ENCODE measurements around the gene PCDHGB7. TPM values are rescaled to one million over a fixed set of nuclear protein-coding genes. Genes with fewer than 3 reads are reported as not detected.

PCDHGB7 gene
- polyA plus RNA-seq, 3 donors from 2014 or later = 0.13 TPM; not detected in 2

Other genes starting within 250 kb of the PCDHGB7 start
- not detected for gene PCDHB7, start 245.0 kb upstream of the PCDHGB7 start, polyA plus RNA-seq
- not detected for gene PCDHB8, start 239.9 kb upstream of the PCDHGB7 start, polyA plus RNA-seq
- not detected for gene PCDHB16, start 235.3 kb upstream of the PCDHGB7 start, polyA plus RNA-seq
- not detected for gene PCDHB9, start 230.5 kb upstream of the PCDHGB7 start, polyA plus RNA-seq
- gene PCDHB10, start 225.3 kb upstream of the PCDHGB7 start, polyA plus RNA-seq = not detected
- not detected for gene PCDHB11, start 218.1 kb upstream of the PCDHGB7 start, polyA plus RNA-seq
- not detected for gene PCDHB12, start 209.0 kb upstream of the PCDHGB7 start, polyA plus RNA-seq
- not detected for gene PCDHB13, start 203.8 kb upstream of the PCDHGB7 start, polyA plus RNA-seq
- not detected for gene PCDHB14, start 194.3 kb upstream of the PCDHGB7 start, polyA plus RNA-seq
- gene PCDHB15, start 172.3 kb upstream of the PCDHGB7 start, polyA plus RNA-seq = under 1 TPM in 1 of 3 donors, not detected in 2; 0.16 TPM
- not detected for gene SLC25A2, start 113.6 kb upstream of the PCDHGB7 start, polyA plus RNA-seq
- gene TAF7, start 96.9 kb upstream of the PCDHGB7 start, polyA plus RNA-seq = 100 to 1,000 TPM; 136 to 191 (median 151) TPM
- gene PCDHGA1, start 87.2 kb upstream of the PCDHGB7 start, polyA plus RNA-seq = not detected
- gene PCDHGA2, start 78.9 kb upstream of the PCDHGB7 start, polyA plus RNA-seq = not detected
- under 1 TPM in 1 of 3 donors, not detected in 2; 0.11 TPM for gene PCDHGA3, start 73.8 kb upstream of the PCDHGB7 start, polyA plus RNA-seq
- gene PCDHGB1, start 67.6 kb upstream of the PCDHGB7 start, polyA plus RNA-seq = not detected
- under 1 TPM in 2 of 3 donors, not detected in 1; 0.10 to 0.11 TPM for gene PCDHGA4, start 62.7 kb upstream of the PCDHGB7 start, polyA plus RNA-seq
- gene PCDHGB2, start 57.7 kb upstream of the PCDHGB7 start, polyA plus RNA-seq = not detected
- not detected for gene PCDHGA5, start 53.5 kb upstream of the PCDHGB7 start, polyA plus RNA-seq
- gene PCDHGB3, start 47.4 kb upstream of the PCDHGB7 start, polyA plus RNA-seq = under 1 TPM in 2 of 3 donors, not detected in 1; 0.06 to 0.15 TPM
- not detected for gene PCDHGA6, start 43.8 kb upstream of the PCDHGB7 start, polyA plus RNA-seq
- not detected for gene PCDHGA7, start 34.9 kb upstream of the PCDHGB7 start, polyA plus RNA-seq
- under 1 TPM in 1 of 3 donors, not detected in 2; 0.13 TPM for gene PCDHGB4, start 30.0 kb upstream of the PCDHGB7 start, polyA plus RNA-seq
- under 1 TPM in 1 of 3 donors, not detected in 2; 0.07 TPM for gene PCDHGA8, start 25.0 kb upstream of the PCDHGB7 start, polyA plus RNA-seq
- 1 to 10 TPM in 2 of 3 donors, under 1 TPM in 1; 0.36 to 2.1 (median 2.0) TPM for gene PCDHGB5, start 19.7 kb upstream of the PCDHGB7 start, polyA plus RNA-seq
- under 1 TPM in 1 of 3 donors, not detected in 2; 0.04 TPM for gene PCDHGA9, start 14.9 kb upstream of the PCDHGB7 start, polyA plus RNA-seq
- 1 to 10 TPM in 1 of 3 donors, under 1 TPM in 1, not detected in 1; 0.38 to 1.9 TPM for gene PCDHGB6, start 9.7 kb upstream of the PCDHGB7 start, polyA plus RNA-seq
- under 1 TPM in 1 of 3 donors, not detected in 2; 0.43 TPM for gene PCDHGA10, start 4.7 kb upstream of the PCDHGB7 start, polyA plus RNA-seq
- under 1 TPM in 1 of 3 donors, not detected in 2; 0.11 TPM for gene PCDHGA11, start 3.4 kb downstream of the PCDHGB7 start, polyA plus RNA-seq
- under 1 TPM in 1 of 3 donors, not detected in 2; 0.25 TPM for gene PCDHGA12, start 12.8 kb downstream of the PCDHGB7 start, polyA plus RNA-seq
- gene PCDHGC3, start 58.3 kb downstream of the PCDHGB7 start, polyA plus RNA-seq = 1 to 10 TPM in 1 of 3 donors, under 1 TPM in 2; 0.63 to 1.3 (median 0.77) TPM
- gene PCDHGC4, start 67.4 kb downstream of the PCDHGB7 start, polyA plus RNA-seq = not detected
- gene PCDHGC5, start 71.4 kb downstream of the PCDHGB7 start, polyA plus RNA-seq = not detected
- gene DIAPH1, start 201.3 kb downstream of the PCDHGB7 start, polyA plus RNA-seq = 100 to 1,000 TPM; 108 to 187 (median 123) TPM
- gene HDAC3, start 219.2 kb downstream of the PCDHGB7 start, polyA plus RNA-seq = 100 to 1,000 TPM in 1 of 3 donors, 10 to 100 TPM in 2; 71.5 to 140 (median 80.6) TPM
- gene RELL2, start 219.3 kb downstream of the PCDHGB7 start, polyA plus RNA-seq = 1 to 10 TPM; 1.0 to 3.1 (median 1.5) TPM
- gene FCHSD1, start 233.7 kb downstream of the PCDHGB7 start, polyA plus RNA-seq = 10 to 100 TPM in 2 of 3 donors, 1 to 10 TPM in 1; 5.9 to 14.7 (median 10.9) TPM